Measurements from ENCODE around the gene ITGA2B. TPM values are rescaled to one million over a fixed set of nuclear protein-coding genes. Genes with fewer than 3 reads are reported as not detected.

Gene ITGA2B
- total and polyA plus RNA-seq, 2 of the 8 experiments (the other 6 are each of a cell fraction or from before 2014, with no cell fraction given), result 6.9 to 12.3 TPM

DNA sequence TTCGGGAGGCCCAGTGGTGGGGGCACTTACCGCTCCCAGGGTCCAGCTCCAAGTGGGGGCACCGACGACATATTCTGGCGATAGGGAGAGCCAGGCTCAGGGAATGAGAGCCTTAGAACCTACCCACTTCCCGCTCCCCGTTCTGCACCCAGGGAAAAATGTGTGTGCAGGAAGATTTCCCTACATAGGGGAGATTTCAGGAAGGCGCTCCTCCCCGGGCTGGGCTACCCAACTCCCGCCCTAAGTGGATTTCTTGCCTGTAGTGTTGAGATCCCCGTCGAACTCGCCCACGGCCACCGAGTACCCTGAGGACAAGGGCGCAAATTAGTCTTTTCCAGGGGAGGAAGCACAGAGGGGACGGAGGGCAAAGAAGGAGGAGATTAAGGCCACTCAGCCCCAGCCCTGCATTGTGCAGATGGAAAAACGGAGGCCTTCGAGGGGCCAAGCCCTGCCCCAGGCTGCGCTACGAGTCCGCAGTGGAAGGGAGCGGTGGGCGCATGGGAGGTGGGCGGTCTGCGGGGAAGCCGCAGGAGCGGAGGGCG lies 5.1 kb downstream of the ITGA2B start:
- Histone ChIP-seq H3K14ac (ENCODE audit: insufficient read length) (no peak overlapping the region), H3K23ac (ENCODE audit: insufficient read length) (no peak overlapping the region), H4K20me1 (replicated peaks in 1 of 2; ENCODE audit: control insufficient read depth in 1 of 2, insufficient read depth in 2 of 2, low read length in 2 of 2) (peaks cover 0 to 4% of the 10 kb centered on the region in 2 experiments), H3K79me1 (ENCODE audit: low read depth, low read length) (no peaks in the 10 kb centered on the region), H3K36me3 (ENCODE audit: control insufficient read depth in 2 of 4, insufficient read depth in 4 of 4, low read length in 3 of 4) (no peaks in the 10 kb centered on the region), H2BK120ac (replicated peaks; ENCODE audit: low read depth, low read length) (no peak overlapping the region), H3K23me2 (ENCODE audit: low read depth, low read length) (peaks cover 12% of the 10 kb centered on the region; the same call in 1 of the 2 replicates), H2AFZ (ENCODE audit: low read length) (no peak overlapping the region; the same call in 1 of the 2 replicates), H2BK15ac (ENCODE audit: low read length) (no peak overlapping the region), H2BK20ac (ENCODE audit: low read length) (0 out of 2 replicates have a peak overlapping the region, but pooled peaks have one; percentile 1), H3K27ac (ENCODE audit: low read depth, low read length) (no peak overlapping the region), H3K56ac (replicated peaks; ENCODE audit: insufficient read length, low read depth, low read length) (no peak overlapping the region), H2BK5ac (ENCODE audit: low read depth, low read length) (no peak overlapping the region), H4K8ac (ENCODE audit: extremely low read depth, insufficient read depth, low read length) (peak overlapping the region; percentile 89), H3K18ac (ENCODE audit: extremely low read depth, low read length) (peak overlapping the region; percentile 64; the same call in 1 of the 2 replicates), H4K5ac (ENCODE audit: insufficient read length, low read depth, low read length) (no peak overlapping the region), H3K9me3 (ENCODE audit: insufficient read depth in 2 of 2, low read depth in 1 of 2, low read length in 1 of 2) (no peaks in the 10 kb centered on the region), H4K91ac (replicated peaks; ENCODE audit: insufficient read length, low read length) (peak overlapping the region; percentile 60), H3K4me1 (replicated peaks in 1 of 4; ENCODE audit: control insufficient read depth in 3 of 4, insufficient read depth in 4 of 4, low read length in 3 of 4) (peaks cover 3 to 21% (median 7%) of the 10 kb centered on the region in 4 experiments; a peak in 6 of 7 replicates), H3K27me3 (replicated peaks in 1 of 4; ENCODE audit: control insufficient read depth in 3 of 4, extremely low read depth in 1 of 4, insufficient read depth in 3 of 4, low read length in 3 of 4) (peaks cover 10 to 34% (median 31%) of the 10 kb centered on the region in 4 experiments), H3K9ac (replicated peaks in 1 of 4; ENCODE audit: extremely low read depth in 1 of 4, low read depth in 3 of 4, low read length in 3 of 4) (no peak overlapping the region; a peak in 1 of 7 replicates), H3K79me2 (ENCODE audit: control insufficient read depth in 1 of 2, insufficient read depth in 2 of 2, low read length in 2 of 2) (no peaks in the 10 kb centered on the region), H3K4me3 (ENCODE audit: extremely low read depth in 1 of 4, insufficient read depth in 2 of 4, low read depth in 3 of 4, low read length in 4 of 4) (peak overlapping the region; percentile 31 to 74 (median 42)), H2AK5ac (ENCODE audit: low read depth, low read length) (no peak overlapping the region), H3K4me2 (ENCODE audit: insufficient read depth in 1 of 2, low read depth in 2 of 2, low read length in 2 of 2) (peak overlapping the region; percentile 84 to 93), H3K4ac (replicated peaks; ENCODE audit: insufficient read length, low read depth, low read length) (no peak overlapping the region), H2BK12ac (ENCODE audit: low read depth, low read length) (no peak overlapping the region)
- no peak for FAIRE-seq
- ChIA-PET POLR2A (ENCODE audit: partially characterized antibody) (interaction anchor here (1.3 to 2.2 kb wide), 3 partner anchors 8 to 76 kb away, joined by 3 to 10 read pairs (median 9); partner anchors contain the start of gene RUNDC3A), CTCF (ENCODE audit: partially characterized antibody) (interaction anchor here (1.0 to 3.0 kb wide), 2 partner anchors 9 to 23 kb away, joined by 3 to 24 read pairs; no protein-coding TSS in a partner anchor)
- no peak for DNase-seq (ENCODE audit: low read depth in 1 of 2, low spot score in 2 of 2)
- WGBS, 2 experiments (ENCODE audit: extremely low coverage in 1 of 2, insufficient coverage in 1 of 2, insufficient read length in 1 of 2, insufficient replicate concordance in 2 of 2, low coverage in 1 of 2, low lambda C conversion rate in 2 of 2, missing lambda C conversion rate in 1 of 2), result 23% methylated on average over 27 of the region's 29 CpGs; no CpG with 5 or more reads in 1 of the 2 experiments
- TF ChIP-seq ASH2L (IDR thresholded peaks at IDR 0.05; ENCODE audit: low read length) (peak; percentile 1), RFX5 (IDR thresholded peaks at IDR 0.05; ENCODE audit: borderline replicate concordance, low read depth, low read length) (no peak), HDAC2 (IDR thresholded peaks at IDR 0.05; ENCODE audit: borderline replicate concordance in 1 of 2, low read depth in 2 of 2, low read length in 2 of 2) (no peak), CBX8 (IDR thresholded peaks at IDR 0.05; ENCODE audit: borderline replicate concordance, low read depth, low read length) (no peak), POU5F1 (IDR thresholded peaks at IDR 0.05; ENCODE audit: low read depth, low read length) (no peak), RNF2 (IDR thresholded peaks at IDR 0.05; ENCODE audit: borderline replicate concordance, low read depth, low read length, missing control alignments, poor library complexity, severe bottlenecking) (no peak), RBBP5 (IDR thresholded peaks at IDR 0.05; ENCODE audit: borderline replicate concordance, low read depth, low read length) (0 out of 2 replicates have a peak, but pooled peaks have one; percentile 51)
- TF ChIP-seq, protein P1, sequence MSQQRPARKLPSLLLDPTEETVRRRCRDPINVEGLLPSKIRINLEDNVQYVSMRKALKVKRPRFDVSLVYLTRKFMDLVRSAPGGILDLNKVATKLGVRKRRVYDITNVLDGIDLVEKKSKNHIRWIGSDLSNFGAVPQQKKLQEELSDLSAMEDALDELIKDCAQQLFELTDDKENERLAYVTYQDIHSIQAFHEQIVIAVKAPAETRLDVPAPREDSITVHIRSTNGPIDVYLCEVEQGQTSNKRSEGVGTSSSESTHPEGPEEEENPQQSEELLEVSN (IDR thresholded peaks at IDR 0.05), result no peak
- TF ChIP-seq, protein P2, sequence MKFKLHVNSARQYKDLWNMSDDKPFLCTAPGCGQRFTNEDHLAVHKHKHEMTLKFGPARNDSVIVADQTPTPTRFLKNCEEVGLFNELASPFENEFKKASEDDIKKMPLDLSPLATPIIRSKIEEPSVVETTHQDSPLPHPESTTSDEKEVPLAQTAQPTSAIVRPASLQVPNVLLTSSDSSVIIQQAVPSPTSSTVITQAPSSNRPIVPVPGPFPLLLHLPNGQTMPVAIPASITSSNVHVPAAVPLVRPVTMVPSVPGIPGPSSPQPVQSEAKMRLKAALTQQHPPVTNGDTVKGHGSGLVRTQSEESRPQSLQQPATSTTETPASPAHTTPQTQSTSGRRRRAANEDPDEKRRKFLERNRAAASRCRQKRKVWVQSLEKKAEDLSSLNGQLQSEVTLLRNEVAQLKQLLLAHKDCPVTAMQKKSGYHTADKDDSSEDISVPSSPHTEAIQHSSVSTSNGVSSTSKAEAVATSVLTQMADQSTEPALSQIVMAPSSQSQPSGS (IDR thresholded peaks at IDR 0.05; ENCODE audit: low read length), result no peak
